Mesenchymal stem cell (in vitro differentiated cells and primary cell): Measurements from ENCODE around the gene BCL6.

Experiments used
- DNase-seq: peaks from one replicate; pipeline ENCODE4 v3.0.0-alpha.2; 2013
- H2AFZ ChIP-seq: one replicate; pipeline ENCODE4 v1.6.1; 2013; ENCODE audit warnings: low read depth, mild to moderate bottlenecking, control low read depth, inconsistent platforms, low read length, moderate library complexity
- H2AK5ac ChIP-seq: 2 replicates; pipeline ENCODE4 v1.6.1; 2013; ENCODE audit warnings: low read length, moderate library complexity, mild to moderate bottlenecking, inconsistent platforms; ENCODE audit not compliant: severe bottlenecking
- H2BK120ac ChIP-seq: one replicate; pipeline ENCODE4 v1.6.1; 2013; ENCODE audit warnings: low read depth, mild to moderate bottlenecking, inconsistent platforms, low read length, moderate library complexity
- H2BK12ac ChIP-seq, 2 experiments: one replicate each; pipeline ENCODE4 v1.6.1; 2013; ENCODE audit warnings: inconsistent platforms in 2 of 2, low read length in 2 of 2, mild to moderate bottlenecking in 2 of 2, moderate library complexity in 2 of 2, control low read depth in 1 of 2
- H2BK15ac ChIP-seq: one replicate; pipeline ENCODE4 v1.6.1; 2013; ENCODE audit warnings: mild to moderate bottlenecking, low read depth, inconsistent platforms; ENCODE audit not compliant: poor library complexity, severe bottlenecking
- H2BK5ac ChIP-seq: 2 replicates; pipeline ENCODE4 v1.6.1; 2013; ENCODE audit warnings: low read depth, mild to moderate bottlenecking, low read length, control low read depth, inconsistent platforms; ENCODE audit not compliant: poor library complexity, severe bottlenecking
- H3K14ac ChIP-seq, 2 experiments: one replicate each; pipeline ENCODE4 v1.6.1; 2013; ENCODE audit warnings: inconsistent platforms in 2 of 2, low read length in 2 of 2, control low read depth in 1 of 2, mild to moderate bottlenecking in 1 of 2, moderate library complexity in 1 of 2
- H3K18ac ChIP-seq, 2 experiments: one replicate each; pipeline ENCODE4 v1.6.1; 2013; ENCODE audit warnings: inconsistent platforms in 2 of 2, low read length in 2 of 2, control low read depth in 1 of 2, low read depth in 1 of 2, mild to moderate bottlenecking in 1 of 2
- H3K23ac ChIP-seq, 2 experiments: one replicate each; pipeline ENCODE4 v1.6.1; 2013; ENCODE audit warnings: inconsistent platforms in 2 of 2, low read length in 2 of 2, mild to moderate bottlenecking in 2 of 2, moderate library complexity in 2 of 2, control low read depth in 1 of 2
- H3K27ac ChIP-seq: 2 replicates; pipeline ENCODE4 v1.5.1; 2013; ENCODE audit warnings: mild to moderate bottlenecking, moderate library complexity, low read length, control low read depth, inconsistent platforms; ENCODE audit not compliant: poor library complexity, severe bottlenecking
- H3K27me3 ChIP-seq, 2 experiments: 2 replicates each; pipeline versions ENCODE4 v1.6.1 to v1.7.0; 2013; ENCODE audit warnings: low read length in 2 of 2, mild to moderate bottlenecking in 2 of 2, moderate library complexity in 2 of 2, control low read depth in 1 of 2, inconsistent platforms in 1 of 2; ENCODE audit not compliant: control insufficient read depth in 1 of 2, insufficient read depth in 1 of 2
- H3K36me3 ChIP-seq, 2 experiments: 2 replicates each; pipeline versions ENCODE4 v1.6.1 to v1.7.0; 2013; ENCODE audit warnings: low read length in 2 of 2, control low read depth in 1 of 2, inconsistent platforms in 1 of 2, low read depth in 1 of 2, mild to moderate bottlenecking in 1 of 2; ENCODE audit not compliant: insufficient read depth in 2 of 2, control insufficient read depth in 1 of 2
- H3K4ac ChIP-seq, 2 experiments: one replicate each; pipeline ENCODE4 v1.6.1; 2013; ENCODE audit warnings: inconsistent platforms in 2 of 2, low read length in 2 of 2, mild to moderate bottlenecking in 2 of 2, moderate library complexity in 2 of 2, control low read depth in 1 of 2, low read depth in 1 of 2
- H3K4me1 ChIP-seq: 2 replicates; pipeline ENCODE4 v1.6.1; 2013; ENCODE audit warnings: low read depth, low read length, control low read depth; ENCODE audit not compliant: control insufficient read depth, insufficient read depth
- H3K4me2 ChIP-seq: 2 replicates; pipeline ENCODE4 v1.6.1; 2013; ENCODE audit warnings: low read length, mild to moderate bottlenecking, inconsistent platforms; ENCODE audit not compliant: poor library complexity, severe bottlenecking
- H3K4me3 ChIP-seq, 2 experiments: 2 replicates each; pipeline versions ENCODE4 v1.5.1 to v1.7.0; 2013; ENCODE audit warnings: low read length in 2 of 2, mild to moderate bottlenecking in 2 of 2, control low read depth in 1 of 2, low read depth in 1 of 2; ENCODE audit not compliant: insufficient read depth in 1 of 2
- H3K79me1 ChIP-seq: replicated peaks from 2 replicates; pipeline ENCODE4 v1.6.1; 2013; ENCODE audit warnings: mild to moderate bottlenecking, control low read depth, low read length, inconsistent platforms; ENCODE audit not compliant: poor library complexity, severe bottlenecking
- H3K9ac ChIP-seq: 2 replicates; pipeline ENCODE4 v1.7.0; 2013; ENCODE audit warnings: mild to moderate bottlenecking, low read length, moderate library complexity
- H3K9me3 ChIP-seq: 2 replicates; pipeline ENCODE4 v1.7.0; 2013; ENCODE audit warnings: mild to moderate bottlenecking, low read length; ENCODE audit not compliant: control insufficient read depth
- H4K8ac ChIP-seq: one replicate; pipeline ENCODE4 v1.6.1; 2013; ENCODE audit warnings: inconsistent platforms, mild to moderate bottlenecking, low read length, moderate library complexity
- H4K91ac ChIP-seq: one replicate; pipeline ENCODE4 v1.6.1; 2013; ENCODE audit warnings: mild to moderate bottlenecking, low read length, inconsistent platforms
- WGBS: methylation state at CpG from one replicate; pipeline ENCODE4 v1.1.7; 2013; ENCODE audit warnings: mixed read lengths; 5-methylcytosine and 5-hydroxymethylcytosine counted together

BCL6 gene

GRCh38 chr3:187746059-187746441 lies 782 bp upstream of the BCL6 start:
- Histone ChIP-seq H3K14ac (no peak overlapping the region), H3K27me3 (no peaks in the 10 kb centered on the region), H4K91ac (no peak overlapping the region)

GRCh38 chr3:187744169-187745151 lies 808 bp downstream of the BCL6 start:
- Histone ChIP-seq H4K91ac (peak overlapping the region; percentile 96), H2BK5ac (peak overlapping the region; percentile 33), H3K9ac (peak overlapping the region; percentile 100), H3K79me1 (peaks cover 4% of the 10 kb centered on the region), H3K4me3 (peak overlapping the region; percentile 68 to 92), H3K9me3 (no peaks in the 10 kb centered on the region), H3K14ac (peak overlapping the region; percentile 37 to 43), H2AFZ (no peak overlapping the region), H2BK15ac (peak overlapping the region; percentile 94), H3K27ac (peak overlapping the region; percentile 95), H2AK5ac (no peak overlapping the region), H4K8ac (peak overlapping the region; percentile 96), H3K23ac (peak overlapping the region in 1 of 2 experiments; percentile 90), H3K4ac (peak overlapping the region; percentile 71 to 92), H3K4me2 (peak overlapping the region; percentile 75), H3K36me3 (no peaks in the 10 kb centered on the region), H3K27me3 (no peaks in the 10 kb centered on the region), H2BK12ac (peak overlapping the region; percentile 62 to 77), H3K4me1 (peaks cover 10% of the 10 kb centered on the region), H2BK120ac (peak overlapping the region; percentile 21), H3K18ac (peak overlapping the region; percentile 87 to 88)
- WGBS: under 1% methylated on average over 53 of the region's 55 CpGs
- DNase-seq: peak; percentile 69

More at GRCh38 chr3:187746059-187746441, 782 bp upstream of the BCL6 start:
- no peak overlapping the region for H4K8ac ChIP-seq
- peak overlapping the region; percentile 66 for H3K27ac ChIP-seq
- no peak overlapping the region for H2BK15ac ChIP-seq
- no peak overlapping the region for H2BK12ac ChIP-seq
- H3K36me3 ChIP-seq: no peaks in the 10 kb centered on the region
- H3K23ac ChIP-seq: no peak overlapping the region
- no peak overlapping the region for H2BK120ac ChIP-seq
- DNase-seq: no peak
- peak overlapping the region; percentile 47 for H2BK5ac ChIP-seq
- H2AFZ ChIP-seq: no peak overlapping the region
- H3K4me1 ChIP-seq: peaks cover 7% of the 10 kb centered on the region
- H3K4me3 ChIP-seq: peak overlapping the region in 1 of 2 experiments; percentile 92
- no peak overlapping the region for H3K18ac ChIP-seq
- H3K4ac ChIP-seq: no peak overlapping the region
- 22% methylated on average over 1 of the region's 6 CpGs for WGBS
- H3K4me2 ChIP-seq: peak overlapping the region; percentile 67
- no peaks in the 10 kb centered on the region for H3K9me3 ChIP-seq
- peak overlapping the region; percentile 100 for H3K9ac ChIP-seq
- H3K79me1 ChIP-seq: peaks cover 4% of the 10 kb centered on the region
- no peak overlapping the region for H2AK5ac ChIP-seq

- Histone ChIP-seq H3K4me2 (peak overlapping the region; percentile 75), H3K23ac (peak overlapping the region in 1 of 2 experiments; percentile 2), H3K4me3 (peak overlapping the region; percentile 68 to 92), H2BK120ac (peak overlapping the region; percentile 73), H3K9ac (peak overlapping the region; percentile 100), H2BK12ac (peak overlapping the region in 1 of 2 experiments; percentile 21), H3K27me3 (no peaks in the 10 kb centered on the region), H3K27ac (peak overlapping the region; percentile 95), H2BK15ac (no peak overlapping the region), H3K4me1 (peaks cover 10% of the 10 kb centered on the region), H3K9me3 (no peaks in the 10 kb centered on the region), H3K79me1 (peaks cover 4% of the 10 kb centered on the region), H3K14ac (peak overlapping the region in 1 of 2 experiments; percentile 87), H4K8ac (peak overlapping the region; percentile 45), H3K18ac (peak overlapping the region; percentile 87 to 88), H3K4ac (peak overlapping the region; percentile 60 to 71), H2AFZ (no peak overlapping the region), H2BK5ac (no peak overlapping the region), H2AK5ac (no peak overlapping the region), H4K91ac (peak overlapping the region; percentile 73), H3K36me3 (no peaks in the 10 kb centered on the region)
- 6% methylated on average over 43 of the region's 45 CpGs for WGBS
- DNase-seq: peak; percentile 70
These were observed 1.8 kb downstream of the BCL6 start for GRCh38 chr3:187743195-187744141.
